ENCODE measurements around the gene SDCCAG8.

The SDCCAG8 gene

DNA sequence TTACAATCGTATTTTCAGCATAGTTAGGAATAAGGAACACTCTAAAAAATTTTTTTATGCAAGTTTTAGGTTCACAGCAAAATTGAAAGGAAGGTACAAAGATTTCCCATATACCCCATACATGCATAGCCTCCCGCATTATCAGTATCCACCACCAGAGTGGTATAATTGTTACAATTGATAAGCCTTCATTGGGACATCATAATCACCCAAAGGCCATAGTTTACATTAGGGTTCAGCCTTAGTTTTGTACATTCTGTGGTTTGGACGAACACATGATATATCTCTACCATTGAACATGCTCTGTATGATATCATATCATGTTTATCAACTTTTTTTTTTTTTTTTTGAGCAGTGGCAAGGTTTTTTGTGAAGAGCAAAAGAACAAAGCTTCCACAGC, 180.0 kb downstream of the SDCCAG8 start:
- Histone ChIP-seq H3K36me3 (ENCODE audit: control insufficient read depth in 2 of 2, insufficient read depth in 2 of 2, low read length in 2 of 2) (no peaks in the 10 kb centered on the region), H3K9me3 (ENCODE audit: control insufficient read depth in 2 of 2, low read length in 2 of 2) (no peaks in the 10 kb centered on the region), H3K4me3 (ENCODE audit: low read length in 2 of 2) (no peak overlapping the region), H3K4me1 (ENCODE audit: control insufficient read depth, insufficient read depth, low read length) (no peaks in the 10 kb centered on the region), H3K27me3 (ENCODE audit: control insufficient read depth in 1 of 2, insufficient read depth in 2 of 2, low read length in 2 of 2) (no peaks in the 10 kb centered on the region), H3K9ac (ENCODE audit: low read length in 2 of 2) (no peak overlapping the region), H3K27ac (ENCODE audit: low read length) (no peak overlapping the region)

DNA sequence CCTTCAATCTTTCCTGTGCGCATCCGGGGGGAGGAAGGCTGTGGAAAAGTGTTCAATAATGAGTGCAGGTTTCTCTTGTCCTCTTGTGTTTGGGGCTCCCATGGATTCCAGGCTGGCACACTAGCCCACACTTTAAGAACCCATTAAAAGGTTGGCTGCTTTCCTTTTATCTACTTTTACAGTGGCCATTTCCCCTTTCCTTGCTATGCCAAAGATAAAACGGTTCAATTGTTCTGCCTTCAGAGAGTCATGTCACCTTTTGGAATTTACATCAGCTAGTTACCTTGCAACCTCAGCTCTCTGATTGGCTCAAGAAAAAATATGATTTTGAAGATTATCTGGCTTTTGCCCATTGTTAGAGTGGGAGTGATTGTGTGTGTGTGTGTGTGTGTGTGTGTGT, 182.3 kb downstream of the SDCCAG8 start:
- Histone ChIP-seq H3K4me1 (ENCODE audit: control insufficient read depth, insufficient read depth, low read length) (no peaks in the 10 kb centered on the region), H3K36me3 (ENCODE audit: control insufficient read depth in 2 of 2, insufficient read depth in 2 of 2, low read length in 2 of 2) (no peaks in the 10 kb centered on the region), H3K27ac (ENCODE audit: low read length) (no peak overlapping the region), H3K9ac (ENCODE audit: low read length in 2 of 2) (no peak overlapping the region), H3K9me3 (ENCODE audit: control insufficient read depth in 2 of 2, low read length in 2 of 2) (no peaks in the 10 kb centered on the region), H3K4me3 (ENCODE audit: low read length in 2 of 2) (no peak overlapping the region), H3K27me3 (ENCODE audit: control insufficient read depth in 1 of 2, insufficient read depth in 2 of 2, low read length in 2 of 2) (no peaks in the 10 kb centered on the region)

DNA sequence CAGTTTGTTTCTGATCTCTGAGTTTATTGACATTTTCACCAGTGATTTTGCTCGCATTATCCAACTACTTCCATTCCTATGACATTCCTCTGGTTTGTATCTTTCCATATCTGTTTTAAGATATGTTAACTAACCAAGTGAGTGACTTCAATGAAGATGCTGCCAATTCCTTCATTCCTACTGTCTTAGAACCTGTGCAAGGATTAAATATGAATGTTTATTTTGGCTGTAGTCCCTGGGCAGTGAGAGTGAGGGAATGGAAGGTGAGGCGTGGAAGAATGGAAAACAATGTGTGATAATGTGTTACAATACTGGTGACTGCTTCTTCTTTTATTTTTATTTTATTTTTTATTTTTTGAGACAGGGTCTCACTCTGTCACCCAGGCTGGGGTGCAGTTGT, 183.0 kb downstream of the SDCCAG8 start:
- no peak overlapping the region for H3K4me3 ChIP-seq (ENCODE audit: low read length in 2 of 2)

DNA sequence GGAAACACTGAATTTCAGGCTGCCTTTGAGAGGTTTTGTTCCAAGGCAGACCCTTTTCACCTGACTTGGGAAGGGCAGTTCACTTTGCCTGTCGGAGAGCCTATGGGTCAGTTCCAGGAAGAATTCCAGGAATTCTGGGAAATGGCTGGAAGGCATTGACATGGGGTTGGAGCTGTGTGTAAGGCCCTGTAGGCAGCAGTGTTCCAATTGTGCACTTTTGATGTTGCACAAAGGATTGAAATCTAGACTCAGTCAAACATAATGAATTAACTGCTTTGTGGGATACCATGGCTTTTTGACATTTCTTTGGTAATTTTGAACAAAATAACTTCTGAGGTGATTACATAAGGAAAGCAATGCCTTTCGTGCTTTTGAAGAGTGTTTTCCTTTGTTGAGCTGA, 184.6 kb downstream of the SDCCAG8 start:
- no peak overlapping the region for H3K4me3 ChIP-seq (ENCODE audit: low read length in 2 of 2)
- H3K27ac ChIP-seq (ENCODE audit: low read length): no peak overlapping the region
- H3K9me3 ChIP-seq (ENCODE audit: control insufficient read depth in 2 of 2, low read length in 2 of 2): no peaks in the 10 kb centered on the region
- no peaks in the 10 kb centered on the region for H3K4me1 ChIP-seq (ENCODE audit: control insufficient read depth, insufficient read depth, low read length)
- no peaks in the 10 kb centered on the region for H3K36me3 ChIP-seq (ENCODE audit: control insufficient read depth in 2 of 2, insufficient read depth in 2 of 2, low read length in 2 of 2)
- H3K27me3 ChIP-seq (ENCODE audit: control insufficient read depth in 1 of 2, insufficient read depth in 2 of 2, low read length in 2 of 2): no peaks in the 10 kb centered on the region
- no peak overlapping the region for H3K9ac ChIP-seq (ENCODE audit: low read length in 2 of 2)

More for the DNA sequence above, 183.0 kb downstream of the SDCCAG8 start:
- no peaks in the 10 kb centered on the region for H3K9me3 ChIP-seq (ENCODE audit: control insufficient read depth in 2 of 2, low read length in 2 of 2)
- no peak overlapping the region for H3K27ac ChIP-seq (ENCODE audit: low read length)
- H3K4me1 ChIP-seq (ENCODE audit: control insufficient read depth, insufficient read depth, low read length): no peaks in the 10 kb centered on the region
- H3K27me3 ChIP-seq (ENCODE audit: control insufficient read depth in 1 of 2, insufficient read depth in 2 of 2, low read length in 2 of 2): no peaks in the 10 kb centered on the region
- no peaks in the 10 kb centered on the region for H3K36me3 ChIP-seq (ENCODE audit: control insufficient read depth in 2 of 2, insufficient read depth in 2 of 2, low read length in 2 of 2)
- H3K9ac ChIP-seq (ENCODE audit: low read length in 2 of 2): no peak overlapping the region

DNA sequence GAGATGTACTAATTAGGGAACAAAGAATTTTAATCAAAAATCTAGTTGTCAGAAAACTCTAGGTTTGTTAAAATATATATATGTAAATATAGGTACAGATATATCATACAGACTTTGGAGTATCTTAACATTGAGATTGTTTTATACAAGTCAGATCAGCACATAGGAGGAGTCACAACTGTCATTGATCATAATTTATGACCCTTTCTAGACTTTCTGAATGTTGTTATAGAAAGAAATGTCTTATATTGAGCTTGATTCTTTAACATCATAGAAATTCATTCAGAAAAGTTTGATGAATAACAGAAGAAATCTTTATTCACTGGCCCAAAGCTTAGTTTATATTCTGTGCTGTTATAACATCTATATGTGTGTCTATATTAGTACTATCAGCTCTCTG, 185.8 kb downstream of the SDCCAG8 start:
- no peaks in the 10 kb centered on the region for H3K36me3 ChIP-seq (ENCODE audit: control insufficient read depth in 2 of 2, insufficient read depth in 2 of 2, low read length in 2 of 2)
- H3K27ac ChIP-seq (ENCODE audit: low read length): no peak overlapping the region
- no peak overlapping the region for H3K9ac ChIP-seq (ENCODE audit: low read length in 2 of 2)
- no peaks in the 10 kb centered on the region for H3K4me1 ChIP-seq (ENCODE audit: control insufficient read depth, insufficient read depth, low read length)
- H3K4me3 ChIP-seq (ENCODE audit: low read length in 2 of 2): no peak overlapping the region
- H3K9me3 ChIP-seq (ENCODE audit: control insufficient read depth in 2 of 2, low read length in 2 of 2): no peaks in the 10 kb centered on the region
- no peaks in the 10 kb centered on the region for H3K27me3 ChIP-seq (ENCODE audit: control insufficient read depth in 1 of 2, insufficient read depth in 2 of 2, low read length in 2 of 2)

DNA sequence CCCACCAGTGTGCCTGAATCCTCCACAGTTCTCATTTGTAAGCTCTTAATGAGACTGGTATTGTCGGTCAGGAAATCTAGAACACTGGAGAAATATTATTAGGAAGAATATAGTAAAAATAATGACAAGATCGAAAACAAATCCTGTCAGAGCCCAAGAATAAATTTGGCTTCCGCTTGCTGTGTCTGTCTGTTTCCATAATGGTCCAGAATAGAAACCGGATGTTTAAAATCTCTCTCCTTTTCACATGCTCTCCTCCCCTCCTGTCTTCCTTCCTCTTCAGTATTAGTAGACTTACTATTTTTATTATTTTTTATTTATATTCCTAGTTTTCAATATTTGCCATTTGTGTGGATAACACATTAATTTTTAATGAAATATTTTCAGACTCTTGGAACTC, 187.7 kb downstream of the SDCCAG8 start:
- Histone ChIP-seq H3K4me3 (ENCODE audit: low read length in 2 of 2) (no peak overlapping the region), H3K9ac (ENCODE audit: low read length in 2 of 2) (no peak overlapping the region), H3K27me3 (ENCODE audit: control insufficient read depth in 1 of 2, insufficient read depth in 2 of 2, low read length in 2 of 2) (no peaks in the 10 kb centered on the region), H3K4me1 (ENCODE audit: control insufficient read depth, insufficient read depth, low read length) (no peaks in the 10 kb centered on the region), H3K27ac (ENCODE audit: low read length) (no peak overlapping the region), H3K36me3 (ENCODE audit: control insufficient read depth in 2 of 2, insufficient read depth in 2 of 2, low read length in 2 of 2) (no peaks in the 10 kb centered on the region), H3K9me3 (ENCODE audit: control insufficient read depth in 2 of 2, low read length in 2 of 2) (no peaks in the 10 kb centered on the region)

DNA sequence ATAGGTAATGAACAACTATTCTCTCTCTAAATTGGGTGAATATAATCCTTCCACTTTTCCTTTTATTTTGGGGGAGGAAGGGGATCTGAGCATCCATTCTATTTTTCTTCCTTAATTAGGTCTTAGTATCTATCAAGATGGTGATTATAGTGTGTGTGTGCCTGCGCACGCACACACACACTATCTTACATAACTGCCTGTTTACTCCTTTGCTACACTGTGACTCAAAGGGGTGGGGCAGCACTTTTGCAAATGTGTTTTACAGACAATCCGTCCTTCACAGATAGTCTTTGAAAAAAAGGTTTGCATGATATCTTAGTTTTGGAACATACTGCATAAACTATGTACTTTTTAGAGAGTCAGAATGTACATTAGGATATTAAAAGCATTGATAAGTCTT, 191.5 kb downstream of the SDCCAG8 start:
- no peak overlapping the region for H3K27ac ChIP-seq (ENCODE audit: low read length)
- no peaks in the 10 kb centered on the region for H3K9me3 ChIP-seq (ENCODE audit: control insufficient read depth in 2 of 2, low read length in 2 of 2)
- no peaks in the 10 kb centered on the region for H3K4me1 ChIP-seq (ENCODE audit: control insufficient read depth, insufficient read depth, low read length)
- no peaks in the 10 kb centered on the region for H3K27me3 ChIP-seq (ENCODE audit: control insufficient read depth in 1 of 2, insufficient read depth in 2 of 2, low read length in 2 of 2)
- no peak overlapping the region for H3K9ac ChIP-seq (ENCODE audit: low read length in 2 of 2)
- no peak overlapping the region for H3K4me3 ChIP-seq (ENCODE audit: low read length in 2 of 2)
- H3K36me3 ChIP-seq (ENCODE audit: control insufficient read depth in 2 of 2, insufficient read depth in 2 of 2, low read length in 2 of 2): no peaks in the 10 kb centered on the region

DNA sequence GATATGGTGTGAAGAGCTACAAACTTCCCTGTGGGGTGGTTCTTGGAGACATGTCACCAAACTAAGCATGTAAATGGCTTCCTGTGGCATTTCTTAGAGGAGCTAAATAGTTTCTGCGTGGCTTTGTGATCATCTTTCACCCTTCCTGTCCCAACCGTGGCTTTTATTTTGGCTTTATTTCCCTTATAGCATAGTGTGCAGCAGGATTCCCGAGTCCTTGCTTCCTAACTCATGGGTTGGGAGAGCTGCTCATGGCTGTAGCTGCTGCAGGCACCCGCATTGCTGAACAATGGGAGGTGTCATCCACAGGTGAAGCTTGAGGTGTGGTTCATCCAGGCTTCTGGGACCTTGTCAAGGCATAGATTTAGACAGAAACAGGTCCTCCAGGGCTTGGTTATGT, 192.0 kb downstream of the SDCCAG8 start:
- Histone ChIP-seq H3K4me3 (ENCODE audit: low read length in 2 of 2) (no peak overlapping the region), H3K4me1 (ENCODE audit: control insufficient read depth, insufficient read depth, low read length) (no peaks in the 10 kb centered on the region), H3K27ac (ENCODE audit: low read length) (no peak overlapping the region), H3K9ac (ENCODE audit: low read length in 2 of 2) (no peak overlapping the region), H3K27me3 (ENCODE audit: control insufficient read depth in 1 of 2, insufficient read depth in 2 of 2, low read length in 2 of 2) (no peaks in the 10 kb centered on the region), H3K36me3 (ENCODE audit: control insufficient read depth in 2 of 2, insufficient read depth in 2 of 2, low read length in 2 of 2) (no peaks in the 10 kb centered on the region), H3K9me3 (ENCODE audit: control insufficient read depth in 2 of 2, low read length in 2 of 2) (no peaks in the 10 kb centered on the region)

DNA sequence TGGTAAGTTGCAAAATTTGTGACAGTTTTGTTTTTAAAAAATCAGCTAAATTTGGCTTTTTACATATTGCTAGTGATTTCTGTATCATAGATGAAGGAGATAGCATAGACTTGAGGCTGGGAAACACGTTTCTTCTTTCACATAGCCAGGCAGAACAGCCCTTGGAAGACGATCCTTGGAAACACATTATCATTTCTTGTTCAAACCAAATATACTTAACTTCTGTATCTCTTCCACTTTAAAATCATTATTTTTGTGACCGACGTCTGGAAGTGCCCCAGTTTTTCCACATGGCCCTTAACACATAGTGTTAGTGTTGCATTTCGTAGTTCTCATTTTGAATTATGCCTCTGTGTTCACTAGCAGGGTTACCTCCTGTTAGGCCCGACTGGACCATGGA, 193.5 kb downstream of the SDCCAG8 start:
- H3K4me3 ChIP-seq (ENCODE audit: low read length in 2 of 2): no peak overlapping the region
- H3K9me3 ChIP-seq (ENCODE audit: control insufficient read depth in 2 of 2, low read length in 2 of 2): no peaks in the 10 kb centered on the region
- H3K27me3 ChIP-seq (ENCODE audit: control insufficient read depth in 1 of 2, insufficient read depth in 2 of 2, low read length in 2 of 2): no peaks in the 10 kb centered on the region
- H3K27ac ChIP-seq (ENCODE audit: low read length): no peak overlapping the region
- H3K4me1 ChIP-seq (ENCODE audit: control insufficient read depth, insufficient read depth, low read length): no peaks in the 10 kb centered on the region
- H3K36me3 ChIP-seq (ENCODE audit: control insufficient read depth in 2 of 2, insufficient read depth in 2 of 2, low read length in 2 of 2): no peaks in the 10 kb centered on the region
- no peak overlapping the region for H3K9ac ChIP-seq (ENCODE audit: low read length in 2 of 2)

DNA sequence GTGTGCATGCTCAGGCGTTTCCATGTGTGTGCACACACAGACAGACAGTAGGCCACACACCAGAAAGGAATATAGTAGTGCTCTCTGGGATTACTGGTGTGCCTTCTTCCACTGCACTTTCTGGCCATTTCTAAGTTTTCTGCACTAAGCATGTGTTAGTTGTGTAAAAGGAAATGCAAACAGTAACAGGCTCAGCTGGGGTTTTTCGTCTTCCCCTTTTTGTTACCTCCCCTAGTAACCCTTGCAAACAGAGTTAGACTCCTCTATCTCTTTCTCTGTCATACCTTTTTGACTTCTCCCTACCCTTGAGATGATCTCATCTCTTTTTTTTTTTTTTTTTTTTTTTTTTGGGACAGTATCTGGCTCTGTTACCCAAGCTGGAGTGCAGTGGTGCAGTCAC, 196.3 kb downstream of the SDCCAG8 start:
- H3K9ac ChIP-seq (ENCODE audit: low read length in 2 of 2): no peak overlapping the region
- no peak overlapping the region for H3K4me3 ChIP-seq (ENCODE audit: low read length in 2 of 2)
- peaks cover 0 to 5% of the 10 kb centered on the region in 2 donors for H3K36me3 ChIP-seq (ENCODE audit: control insufficient read depth in 2 of 2, insufficient read depth in 2 of 2, low read length in 2 of 2)
- H3K27me3 ChIP-seq (ENCODE audit: control insufficient read depth in 1 of 2, insufficient read depth in 2 of 2, low read length in 2 of 2): no peaks in the 10 kb centered on the region
- no peaks in the 10 kb centered on the region for H3K9me3 ChIP-seq (ENCODE audit: control insufficient read depth in 2 of 2, low read length in 2 of 2)
- no peak overlapping the region for H3K27ac ChIP-seq (ENCODE audit: low read length)
- H3K4me1 ChIP-seq (ENCODE audit: control insufficient read depth, insufficient read depth, low read length): no peaks in the 10 kb centered on the region

DNA sequence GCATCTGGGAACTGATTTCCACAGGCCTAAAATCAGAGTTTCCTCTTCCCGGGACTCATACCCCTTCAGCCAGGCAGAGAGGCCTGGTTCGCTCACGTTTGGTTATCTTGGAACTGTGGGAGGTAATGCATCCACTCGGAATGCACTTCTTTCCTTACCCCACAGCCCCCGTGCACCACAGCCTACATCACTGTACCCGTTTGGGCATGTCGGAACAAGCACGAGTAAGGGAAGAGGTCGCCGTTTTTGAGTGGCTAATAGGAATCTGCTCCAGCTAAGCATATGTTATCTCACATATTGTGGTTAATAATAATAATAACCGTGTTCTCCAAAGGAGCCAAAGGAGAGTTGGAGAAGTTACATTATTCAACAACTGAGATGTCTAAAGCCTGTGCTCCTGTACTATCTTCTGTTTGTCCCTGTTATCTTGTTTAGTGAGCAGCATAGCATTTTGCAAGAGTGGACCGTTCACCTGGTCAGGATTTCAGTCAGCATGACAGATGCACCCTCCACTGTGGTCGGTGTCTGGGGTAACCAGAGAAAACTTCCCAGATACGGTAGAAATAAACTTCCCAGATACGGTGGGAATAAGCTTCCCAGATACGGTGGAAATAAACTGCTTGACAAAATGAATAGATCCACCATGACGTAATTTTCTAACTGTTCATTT, 198.6 kb downstream of the SDCCAG8 start:
- H3K27me3 ChIP-seq (ENCODE audit: control insufficient read depth in 1 of 2, insufficient read depth in 2 of 2, low read length in 2 of 2): no peaks in the 10 kb centered on the region
- H3K4me1 ChIP-seq (ENCODE audit: control insufficient read depth, insufficient read depth, low read length): no peaks in the 10 kb centered on the region

More for the DNA sequence above, 198.6 kb downstream of the SDCCAG8 start:
- no peak overlapping the region for H3K4me3 ChIP-seq (ENCODE audit: low read length in 2 of 2)
- H3K9ac ChIP-seq (ENCODE audit: low read length in 2 of 2): no peak overlapping the region
- no peak overlapping the region for H3K27ac ChIP-seq (ENCODE audit: low read length)
- H3K9me3 ChIP-seq (ENCODE audit: control insufficient read depth in 2 of 2, low read length in 2 of 2): no peaks in the 10 kb centered on the region
- H3K36me3 ChIP-seq (ENCODE audit: control insufficient read depth in 2 of 2, insufficient read depth in 2 of 2, low read length in 2 of 2): peaks cover 0 to 5% of the 10 kb centered on the region in 2 donors

Measured in stomach smooth muscle (tissue), 2 donors.